Smooth muscle cell (in vitro differentiated cells): Measurements from ENCODE around the gene DNAH2. TPM values are rescaled to one million over a fixed set of nuclear protein-coding genes. Genes with fewer than 3 reads are reported as not detected.

Experiments used
- DNase-seq: peaks from one replicate; lab custom pipeline; 2025; ENCODE audit not compliant: unreplicated experiment; lab: John Stamatoyannopoulos, UW
- H2AFZ ChIP-seq: fragments of 200-600 bp; sonication (generic); 2 replicates; pipeline ENCODE4 v1.6.0; 2016; ENCODE audit warnings: antibody characterized with exemption, low read depth, mild to moderate bottlenecking
- H3F3A ChIP-seq: fragments of 200-600 bp; sonication (generic); 2 replicates; pipeline ENCODE4 v1.6.0; 2017; ENCODE audit warnings: antibody characterized with exemption, low read depth
- H3K27ac ChIP-seq: fragments of 200-600 bp; sonication (generic); 2 replicates; pipeline ENCODE4 v1.5.1; 2016; ENCODE audit warnings: low read depth, mild to moderate bottlenecking
- H3K27me3 ChIP-seq: fragments of 200-600 bp; sonication (generic); 2 replicates; pipeline ENCODE4 v1.6.1; 2016; ENCODE audit warnings: low read depth, mild to moderate bottlenecking
- H3K36me3 ChIP-seq: fragments of 200-600 bp; sonication (generic); 2 replicates; pipeline ENCODE4 v1.5.1; 2016; ENCODE audit warnings: low read depth
- H3K4me1 ChIP-seq: fragments of 200-600 bp; sonication (generic); 2 replicates; pipeline ENCODE4 v1.5.1; 2016; ENCODE audit warnings: low read depth
- H3K4me2 ChIP-seq: fragments of 200-600 bp; sonication (generic); 2 replicates; pipeline ENCODE4 v1.6.0; 2016; ENCODE audit warnings: mild to moderate bottlenecking
- H3K4me3 ChIP-seq: fragments of 200-600 bp; sonication (generic); 2 replicates; pipeline ENCODE4 v1.5.1; 2016; ENCODE audit warnings: mild to moderate bottlenecking
- H3K79me2 ChIP-seq: fragments of 200-600 bp; sonication (generic); 2 replicates; pipeline ENCODE4 v1.6.0; 2016; ENCODE audit warnings: low read depth, mild to moderate bottlenecking
- H3K9ac ChIP-seq: fragments of 200-600 bp; sonication (generic); 2 replicates; pipeline ENCODE4 v1.6.0; 2016; ENCODE audit warnings: low read depth
- H3K9me3 ChIP-seq: fragments of 200-600 bp; sonication (generic); replicated peaks from 2 replicates; pipeline ENCODE4 v1.5.1; 2016; ENCODE audit warnings: low read depth
- H4K20me1 ChIP-seq: fragments of 200-600 bp; sonication (generic); 2 replicates; pipeline ENCODE4 v1.6.0; 2016; ENCODE audit warnings: low read depth
- WGBS: methylation state at CpG from one replicate; pipeline ENCODE4 v1.1.7; 2016; ENCODE audit warnings: low lambda C conversion rate; 5-methylcytosine and 5-hydroxymethylcytosine counted together
- polyA plus RNA-seq: library from polyadenylated mRNA; unstranded; fragments of >200 nt; fragmentation: Nextera tagmentation; extraction: Ambion mirVana; gene quantifications from 2 replicates; pipeline ENCODE4 v1.2.1, GENCODE V29; 2016
- total RNA-seq: library from RNA; depleted of rRNA; stranded (reverse); fragments of >200 nt; gene quantifications from 2 replicates; pipeline ENCODE4 v1.2.3, GENCODE V29; 2014
- TF ChIP-seq, protein P1 (sequence below): fragments of 200-600 bp; sonication (generic); IDR thresholded peaks from 2 replicates; pipeline ENCODE4 v1.5.1; 2017; ENCODE audit warnings: borderline replicate concordance, mild to moderate bottlenecking, antibody characterized with exemption; ENCODE audit not compliant: insufficient read depth, poor library complexity, severe bottlenecking

DNAH2 gene
- total and polyA plus RNA-seq, 2 experiments from 2014 or later = not detected

DNA sequence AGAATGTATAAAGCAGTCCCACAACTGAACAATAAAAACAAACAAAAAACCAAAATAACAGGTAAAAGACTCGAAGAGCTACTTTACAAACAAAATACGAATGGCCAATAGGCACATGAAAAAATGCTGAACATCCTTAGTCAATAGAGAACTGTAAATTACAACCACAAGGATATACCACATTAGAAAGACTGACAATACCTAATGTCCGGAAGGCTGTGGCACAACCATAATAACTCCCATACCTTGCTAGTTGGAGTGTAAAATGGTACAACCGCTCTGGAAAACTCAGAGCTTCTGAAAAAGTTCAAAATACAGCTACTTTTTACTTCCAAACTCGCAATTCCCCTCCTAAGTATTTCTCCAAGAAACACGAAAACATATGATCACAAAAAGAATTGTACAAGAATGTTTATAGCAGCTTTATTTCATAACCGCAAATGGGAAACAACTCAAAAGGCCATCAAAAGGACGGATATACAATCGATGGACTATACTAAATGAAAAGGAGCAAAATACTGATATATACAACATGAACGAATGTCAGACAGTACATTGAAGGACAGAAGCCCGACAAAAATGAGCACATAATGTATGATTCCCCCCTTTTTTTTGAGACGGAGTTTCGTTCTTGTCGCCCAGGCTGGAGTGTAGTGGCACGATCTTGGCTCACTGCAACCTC, 32.6 kb upstream of the DNAH2 start:
- Histone ChIP-seq H3K36me3 (no peaks in the 10 kb centered on the region), H3K4me2 (peak overlapping the region; percentile 93), H3K4me1 (peaks cover 23% of the 10 kb centered on the region), H3K9ac (peak overlapping the region; percentile 98), H3K79me2 (peaks cover 56% of the 10 kb centered on the region), H4K20me1 (peaks cover 8% of the 10 kb centered on the region), H3K9me3 (no peaks in the 10 kb centered on the region), H2AFZ (no peak overlapping the region), H3K4me3 (peak overlapping the region; percentile 91), H3K27me3 (no peaks in the 10 kb centered on the region), H3F3A (peaks cover 19% of the 10 kb centered on the region), H3K27ac (peak overlapping the region; percentile 98)
- TF ChIP-seq, protein P1, sequence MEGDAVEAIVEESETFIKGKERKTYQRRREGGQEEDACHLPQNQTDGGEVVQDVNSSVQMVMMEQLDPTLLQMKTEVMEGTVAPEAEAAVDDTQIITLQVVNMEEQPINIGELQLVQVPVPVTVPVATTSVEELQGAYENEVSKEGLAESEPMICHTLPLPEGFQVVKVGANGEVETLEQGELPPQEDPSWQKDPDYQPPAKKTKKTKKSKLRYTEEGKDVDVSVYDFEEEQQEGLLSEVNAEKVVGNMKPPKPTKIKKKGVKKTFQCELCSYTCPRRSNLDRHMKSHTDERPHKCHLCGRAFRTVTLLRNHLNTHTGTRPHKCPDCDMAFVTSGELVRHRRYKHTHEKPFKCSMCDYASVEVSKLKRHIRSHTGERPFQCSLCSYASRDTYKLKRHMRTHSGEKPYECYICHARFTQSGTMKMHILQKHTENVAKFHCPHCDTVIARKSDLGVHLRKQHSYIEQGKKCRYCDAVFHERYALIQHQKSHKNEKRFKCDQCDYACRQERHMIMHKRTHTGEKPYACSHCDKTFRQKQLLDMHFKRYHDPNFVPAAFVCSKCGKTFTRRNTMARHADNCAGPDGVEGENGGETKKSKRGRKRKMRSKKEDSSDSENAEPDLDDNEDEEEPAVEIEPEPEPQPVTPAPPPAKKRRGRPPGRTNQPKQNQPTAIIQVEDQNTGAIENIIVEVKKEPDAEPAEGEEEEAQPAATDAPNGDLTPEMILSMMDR = no peak
- no peak for DNase-seq
- WGBS = 77% methylated on average over 15 of the region's 15 CpGs

DNA sequence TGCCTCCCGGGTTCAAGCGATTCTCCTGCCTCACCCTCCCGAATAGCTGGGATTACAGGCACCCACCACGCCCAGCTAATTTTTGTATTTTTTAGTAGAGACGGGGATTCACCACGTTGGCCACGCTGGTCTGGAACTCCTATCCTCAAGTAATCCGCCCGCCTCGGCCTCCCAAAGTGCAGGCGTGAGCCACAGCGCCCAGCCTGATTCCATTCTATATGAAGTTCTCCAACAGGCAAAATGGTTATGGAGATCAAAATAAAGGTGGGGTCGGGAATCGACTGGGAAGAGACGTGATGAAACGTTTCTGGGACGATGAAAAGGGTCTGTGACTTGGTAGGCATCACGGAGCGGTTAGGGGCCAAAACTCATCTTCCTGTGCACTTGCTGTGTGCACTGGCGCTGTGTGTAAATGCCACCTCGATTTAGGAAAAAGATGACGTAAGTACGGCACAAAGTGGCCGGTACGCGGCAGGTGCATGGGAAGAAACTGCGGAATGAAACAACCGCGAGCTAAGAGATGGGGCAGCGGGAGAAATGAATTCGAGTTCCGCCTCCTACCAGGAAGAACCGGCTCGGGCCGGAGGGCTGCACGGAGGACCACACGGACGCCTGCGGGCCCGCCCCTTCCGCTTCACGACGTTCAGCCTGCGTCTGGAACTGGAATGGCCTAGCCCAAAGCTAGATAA, 31.9 kb upstream of the DNAH2 start:
- H3K4me2 ChIP-seq = peak overlapping the region; percentile 93
- peaks cover 23% of the 10 kb centered on the region for H3K4me1 ChIP-seq
- H3K9ac ChIP-seq = peak overlapping the region; percentile 98
- H3K27ac ChIP-seq = peak overlapping the region; percentile 98
- H3K36me3 ChIP-seq = no peaks in the 10 kb centered on the region
- H3F3A ChIP-seq = peaks cover 19% of the 10 kb centered on the region
- no peaks in the 10 kb centered on the region for H3K27me3 ChIP-seq
- peak overlapping the region; percentile 64 for H2AFZ ChIP-seq
- H3K79me2 ChIP-seq = peaks cover 50% of the 10 kb centered on the region
- H3K9me3 ChIP-seq = no peaks in the 10 kb centered on the region
- H4K20me1 ChIP-seq = peaks cover 5% of the 10 kb centered on the region
- TF ChIP-seq, protein P1 = no peak
- DNase-seq = peak; percentile 34
- WGBS = 7% methylated on average over 44 of the region's 44 CpGs
- peak overlapping the region; percentile 91 for H3K4me3 ChIP-seq

DNA sequence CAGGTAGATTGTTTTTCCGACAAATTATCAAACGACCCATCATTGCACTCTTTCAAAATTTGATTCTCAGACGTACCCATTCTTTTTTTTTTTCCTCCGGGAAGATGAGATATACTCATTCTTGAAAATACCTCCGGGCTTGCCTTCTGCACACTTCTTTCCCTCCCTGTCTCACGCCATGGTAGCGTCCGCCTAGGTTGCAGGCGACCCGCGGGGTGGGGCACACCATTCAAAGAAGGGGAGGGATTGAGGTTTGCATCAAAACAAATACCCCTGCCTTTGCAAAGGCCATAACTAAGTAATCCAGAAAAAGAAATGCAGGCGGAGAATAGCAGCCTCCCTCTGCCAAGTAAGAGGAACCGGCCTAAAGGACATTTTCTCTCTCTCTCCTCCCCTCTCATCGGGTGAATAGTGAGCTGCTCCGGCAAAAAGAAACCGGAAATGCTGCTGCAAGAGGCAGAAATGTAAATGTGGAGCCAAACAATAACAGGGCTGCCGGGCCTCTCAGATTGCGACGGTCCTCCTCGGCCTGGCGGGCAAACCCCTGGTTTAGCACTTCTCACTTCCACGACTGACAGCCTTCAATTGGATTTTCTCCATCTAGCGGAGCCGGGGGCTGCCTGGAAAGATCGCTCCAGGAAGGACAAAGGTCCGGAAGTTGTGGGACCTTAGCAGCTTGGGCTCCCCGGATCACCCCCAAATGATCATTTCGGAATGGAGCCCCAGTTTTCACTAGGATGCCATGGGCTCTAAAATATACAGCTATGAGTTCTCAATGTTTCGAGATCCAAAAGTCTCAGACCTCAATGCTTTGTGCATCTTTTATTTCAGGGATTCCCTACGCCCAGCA, 31.1 kb upstream of the DNAH2 start:
- DNase-seq = peak; percentile 57

More for the DNA sequence above, 31.1 kb upstream of the DNAH2 start:
- H3K9ac ChIP-seq = peak overlapping the region; percentile 98
- H3K27me3 ChIP-seq = no peaks in the 10 kb centered on the region
- peaks cover 5% of the 10 kb centered on the region for H4K20me1 ChIP-seq
- H3K4me3 ChIP-seq = peak overlapping the region; percentile 91
- peak overlapping the region; percentile 39 for H2AFZ ChIP-seq
- TF ChIP-seq, protein P1 = no peak
- no peaks in the 10 kb centered on the region for H3K36me3 ChIP-seq
- peak overlapping the region; percentile 98 for H3K27ac ChIP-seq
- under 1% methylated on average over 30 of the region's 30 CpGs for WGBS
- no peaks in the 10 kb centered on the region for H3K9me3 ChIP-seq
- peaks cover 43% of the 10 kb centered on the region for H3K79me2 ChIP-seq
- peak overlapping the region; percentile 93 for H3K4me2 ChIP-seq
- H3K4me1 ChIP-seq = peaks cover 23% of the 10 kb centered on the region
- H3F3A ChIP-seq = peaks cover 19% of the 10 kb centered on the region
